ENCODE data around the gene RBSN.

GRCh38 chr3:15043408-15044171 is 55.4 kb downstream of the RBSN start:
- TF ChIP-seq CTCF (IDR thresholded peaks at IDR 0.05; ENCODE audit: low read depth, low read length, poor library complexity, severe bottlenecking) (no peak), EZH2phosphoT487 (IDR thresholded peaks at IDR 0.05; ENCODE audit: borderline replicate concordance, low read length) (no peak)

Data from DOHH2 (cell line).